ENCODE data around the gene FBLL1. TPM values are rescaled to one million over a fixed set of nuclear protein-coding genes. Genes with fewer than 3 reads are reported as not detected.
A peak's percentile ranks its signal among the peaks of the same experiment; 100 is the strongest.
"Not testable (repeated sequence)": the region's sequence is repeated elsewhere in the genome, so short reads cannot be mapped to it uniquely, and the experiment has no call there.

FBLL1 gene
- total RNA-seq, 1 donor = not detected

DNA sequence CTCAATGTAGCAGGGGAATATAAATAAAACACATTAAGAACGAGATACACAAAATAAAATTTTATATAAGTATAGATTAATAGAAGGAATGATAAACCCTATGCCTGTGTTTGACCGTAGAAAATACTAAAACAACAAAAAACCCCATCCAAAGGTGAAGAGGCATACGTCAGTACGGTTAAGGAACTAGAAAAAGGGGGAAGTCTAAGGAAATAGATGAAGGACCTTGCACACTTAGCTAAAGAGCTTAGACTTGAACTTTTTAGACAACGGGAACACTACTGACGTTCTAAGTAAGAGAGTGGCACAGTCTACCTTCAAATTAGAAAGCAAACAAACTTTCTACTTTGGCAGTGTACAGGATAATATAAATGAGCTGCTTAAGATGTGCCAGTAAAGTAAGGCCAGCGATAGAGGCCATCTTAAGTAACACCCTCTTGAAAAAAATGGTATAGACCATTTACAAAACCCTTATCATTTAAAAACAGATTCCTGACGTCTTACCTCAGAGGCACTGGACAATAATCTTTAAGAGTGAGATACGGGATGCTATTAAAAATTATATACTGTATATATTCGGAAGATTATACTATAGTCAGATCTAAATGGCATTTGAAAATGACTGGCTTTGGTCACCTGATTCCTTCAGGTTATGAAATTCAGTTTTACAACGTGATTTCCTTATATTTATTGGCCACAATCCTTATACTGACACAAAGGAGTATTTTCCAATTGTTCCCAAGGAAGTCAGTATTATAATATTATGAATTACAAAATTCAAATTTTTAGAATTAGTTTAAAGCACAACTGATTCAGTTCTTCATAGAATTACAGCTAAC, 41.6 kb downstream of the FBLL1 start:
- TF ChIP-seq CTCF (IDR thresholded peaks at IDR 0.05; ENCODE audit: insufficient read depth, low read length) = no peak
- no peak overlapping the region for H3K4me3 ChIP-seq (ENCODE audit: low read depth, low read length)
- no peak for DNase-seq (ENCODE audit: low read depth)

DNA sequence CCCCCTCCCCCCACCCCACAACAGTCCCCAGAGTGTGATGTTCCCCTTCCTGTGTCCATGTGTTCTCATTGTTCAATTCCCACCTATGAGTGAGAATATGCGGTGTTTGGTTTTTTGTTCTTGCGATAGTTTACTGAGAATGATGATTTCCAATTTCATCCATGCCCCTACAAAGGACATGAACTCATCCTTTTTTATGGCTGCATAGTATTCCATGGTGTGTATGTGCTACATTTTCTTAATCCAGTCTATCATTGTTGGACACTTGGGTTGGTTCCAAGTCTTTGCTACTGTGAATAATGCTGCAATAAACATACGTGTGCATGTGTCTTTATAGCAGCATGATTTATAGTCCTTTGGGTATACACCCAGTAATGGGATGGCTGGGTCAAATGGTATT, 44.6 kb downstream of the FBLL1 start:
- H3K4me3 ChIP-seq (ENCODE audit: low read depth, low read length); DNase-seq (ENCODE audit: low read depth): not testable (repeated sequence)

DNA sequence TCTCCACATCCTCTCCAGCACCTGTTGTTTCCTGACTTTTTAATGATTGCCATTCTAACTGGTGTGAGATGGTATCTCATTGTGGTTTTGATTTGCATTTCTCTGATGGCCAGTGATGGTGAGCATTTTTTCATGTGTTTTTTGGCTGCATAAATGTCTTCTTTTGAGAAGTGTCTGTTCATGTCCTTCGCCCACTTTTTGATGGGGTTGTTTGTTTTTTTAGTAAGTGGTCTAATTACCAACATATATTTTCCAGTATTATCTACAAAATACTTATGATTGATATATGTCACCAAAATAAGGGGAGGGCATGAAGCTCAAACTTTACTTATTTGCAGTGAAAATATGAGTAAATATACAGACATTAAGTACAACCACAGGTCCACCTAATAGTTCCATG, 45.1 kb downstream of the FBLL1 start:
- H3K4me3 ChIP-seq (ENCODE audit: low read depth, low read length); DNase-seq (ENCODE audit: low read depth): not testable (repeated sequence)

GRCh38 chr5:168575391-168576372, 46.6 kb downstream of the FBLL1 start:
- TF ChIP-seq CTCF (IDR thresholded peaks at IDR 0.05; ENCODE audit: insufficient read depth, low read length) = no peak
- no peak overlapping the region for H3K4me3 ChIP-seq (ENCODE audit: low read depth, low read length)
- no peak for DNase-seq (ENCODE audit: low read depth)

DNA sequence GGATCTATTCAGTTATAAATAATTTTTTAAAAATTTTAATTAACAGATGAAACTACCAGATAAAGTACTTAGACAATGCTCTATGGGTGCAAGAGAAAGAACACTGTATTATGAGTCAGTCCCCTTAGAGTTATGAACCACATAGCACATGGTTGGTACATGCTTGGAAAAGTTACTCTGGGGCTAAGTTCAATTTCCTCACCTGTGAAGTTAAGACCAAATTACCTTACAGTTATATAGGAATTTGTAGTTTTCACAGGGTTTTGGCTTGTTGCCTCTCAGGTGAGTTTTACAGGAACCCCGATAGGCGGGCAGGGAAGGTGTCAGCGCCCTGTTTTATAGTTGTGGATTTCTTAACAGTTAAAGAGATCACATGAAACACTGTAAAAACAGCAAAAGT, 48.9 kb downstream of the FBLL1 start:
- peak; percentile 30 for DNase-seq (ENCODE audit: low read depth)
- peak overlapping the region; percentile 91 for H3K4me3 ChIP-seq (ENCODE audit: low read depth, low read length)
- TF ChIP-seq CTCF (IDR thresholded peaks at IDR 0.05; ENCODE audit: insufficient read depth, low read length) = no peak

GRCh38 chr5:168578538-168579487, 49.7 kb downstream of the FBLL1 start, which contains the start of gene PANK3:
PANK3 (minus strand) TSS chr5:168579368; CDS start chr5:168579283, 85 bp downstream.
- peak; percentile 70 for DNase-seq (ENCODE audit: low read depth)
- peak within 1 kb of the TSS; percentile 91 for H3K4me3 ChIP-seq (ENCODE audit: low read depth, low read length)
- no peak for TF ChIP-seq CTCF (IDR thresholded peaks at IDR 0.05; ENCODE audit: insufficient read depth, low read length)

All from fibroblast of the aortic adventitia (primary cell).